ENCODE data around the gene PRDM12. TPM values are rescaled to one million over a fixed set of nuclear protein-coding genes. Genes with fewer than 3 reads are reported as not detected.
A peak's percentile ranks its signal among the peaks of the same experiment; 100 is the strongest.

PRDM12 gene
- total RNA-seq, 4 donors from 2014 or later, result not detected

DNA sequence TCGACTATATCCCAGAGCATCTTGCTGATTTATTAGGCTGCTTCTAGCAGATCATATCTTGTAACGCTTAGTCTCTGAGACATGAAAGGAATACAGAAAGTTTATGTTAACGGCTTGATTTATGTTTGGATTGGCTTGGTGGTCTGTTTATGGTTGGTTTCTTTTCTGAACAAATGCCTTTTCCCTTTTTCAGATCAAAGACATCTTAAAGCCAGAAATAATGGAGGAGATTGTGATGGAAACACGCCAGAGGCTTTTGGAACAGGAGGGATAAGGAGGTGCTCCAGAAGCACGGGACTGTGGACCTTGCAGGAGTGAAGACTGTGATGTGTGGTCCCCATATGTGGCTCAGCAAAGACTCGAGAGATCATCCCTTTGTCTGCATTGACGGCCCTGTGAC is 39.1 kb downstream of the PRDM12 start:
- no peak overlapping the region for H3K4me3 ChIP-seq
- peaks cover 24 to 72% (median 64%) of the 10 kb centered on the region in 4 donors for H3K36me3 ChIP-seq
- H3K27ac ChIP-seq (replicated peaks in 1 of 4), result peak overlapping the region in 2 of 4 donors; percentile 24 to 71
- intact Hi-C loops (cut with DNase I), result loop anchor here (5.0 kb wide), 1 partner anchor 64 kb away; no protein-coding TSS in a partner anchor
- 42% methylated on average over 7 of the region's 7 CpGs for WGBS
- no peaks in the 10 kb centered on the region for H3K9me3 ChIP-seq
- TF ChIP-seq EP300 (IDR thresholded peaks at IDR 0.05) (no peak), POLR2AphosphoS5 (IDR thresholded peaks at IDR 0.05) (no peak), POLR2A (IDR thresholded peaks at IDR 0.05; ENCODE audit: low read depth) (no peak)
- TF ChIP-seq, protein P1, sequence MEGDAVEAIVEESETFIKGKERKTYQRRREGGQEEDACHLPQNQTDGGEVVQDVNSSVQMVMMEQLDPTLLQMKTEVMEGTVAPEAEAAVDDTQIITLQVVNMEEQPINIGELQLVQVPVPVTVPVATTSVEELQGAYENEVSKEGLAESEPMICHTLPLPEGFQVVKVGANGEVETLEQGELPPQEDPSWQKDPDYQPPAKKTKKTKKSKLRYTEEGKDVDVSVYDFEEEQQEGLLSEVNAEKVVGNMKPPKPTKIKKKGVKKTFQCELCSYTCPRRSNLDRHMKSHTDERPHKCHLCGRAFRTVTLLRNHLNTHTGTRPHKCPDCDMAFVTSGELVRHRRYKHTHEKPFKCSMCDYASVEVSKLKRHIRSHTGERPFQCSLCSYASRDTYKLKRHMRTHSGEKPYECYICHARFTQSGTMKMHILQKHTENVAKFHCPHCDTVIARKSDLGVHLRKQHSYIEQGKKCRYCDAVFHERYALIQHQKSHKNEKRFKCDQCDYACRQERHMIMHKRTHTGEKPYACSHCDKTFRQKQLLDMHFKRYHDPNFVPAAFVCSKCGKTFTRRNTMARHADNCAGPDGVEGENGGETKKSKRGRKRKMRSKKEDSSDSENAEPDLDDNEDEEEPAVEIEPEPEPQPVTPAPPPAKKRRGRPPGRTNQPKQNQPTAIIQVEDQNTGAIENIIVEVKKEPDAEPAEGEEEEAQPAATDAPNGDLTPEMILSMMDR (IDR thresholded peaks at IDR 0.05), result no peak
- H3K4me1 ChIP-seq, result peaks cover 14 to 33% (median 28%) of the 10 kb centered on the region in 4 donors
- no peak for DNase-seq (ENCODE audit: extremely low spot score)
- no peaks in the 10 kb centered on the region for H3K27me3 ChIP-seq

DNA sequence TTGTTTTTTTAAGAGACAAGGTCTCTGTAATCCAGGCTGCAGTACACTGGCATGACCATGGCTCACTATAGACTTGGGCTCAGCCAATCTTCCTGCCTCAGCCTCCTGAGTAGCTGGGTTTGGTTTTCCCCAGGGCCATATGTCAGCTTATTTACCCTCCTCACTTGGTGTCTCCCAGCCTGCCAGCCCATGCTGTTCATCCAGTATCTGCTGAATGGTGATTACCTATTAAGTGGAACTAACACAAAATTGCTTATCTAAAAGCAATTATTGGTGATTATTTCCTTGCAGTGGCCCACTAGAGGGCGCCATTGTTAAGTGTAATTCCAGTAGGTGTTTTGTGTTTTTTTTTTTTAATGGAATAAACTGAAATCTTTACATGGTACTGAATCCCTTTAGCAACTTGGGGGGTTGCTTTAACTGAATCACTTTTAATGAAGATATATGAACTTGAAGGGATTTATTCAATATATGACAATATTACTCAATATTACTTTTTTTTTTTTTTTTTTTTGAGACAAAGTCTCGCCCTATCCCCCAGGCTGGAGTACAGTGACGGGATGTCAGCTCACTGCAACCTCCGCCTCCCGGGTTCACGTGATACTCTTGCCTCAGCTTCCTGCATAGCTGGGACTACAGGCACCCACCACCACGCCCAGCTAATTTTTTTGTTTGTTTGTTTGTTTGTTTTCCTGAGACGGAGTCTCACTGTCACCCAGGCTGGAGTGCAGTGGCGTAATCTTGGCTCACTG is 43.0 kb downstream of the PRDM12 start:
- intact Hi-C loops (cut with DNase I), result loop anchor here (2.0 kb wide), 1 partner anchor 155 kb away; no protein-coding TSS in a partner anchor
- TF ChIP-seq, protein P1 (IDR thresholded peaks at IDR 0.05), result peak; percentile 65 to 76 (median 68)
- TF ChIP-seq POLR2AphosphoS5 (IDR thresholded peaks at IDR 0.05), result no peak

DNA sequence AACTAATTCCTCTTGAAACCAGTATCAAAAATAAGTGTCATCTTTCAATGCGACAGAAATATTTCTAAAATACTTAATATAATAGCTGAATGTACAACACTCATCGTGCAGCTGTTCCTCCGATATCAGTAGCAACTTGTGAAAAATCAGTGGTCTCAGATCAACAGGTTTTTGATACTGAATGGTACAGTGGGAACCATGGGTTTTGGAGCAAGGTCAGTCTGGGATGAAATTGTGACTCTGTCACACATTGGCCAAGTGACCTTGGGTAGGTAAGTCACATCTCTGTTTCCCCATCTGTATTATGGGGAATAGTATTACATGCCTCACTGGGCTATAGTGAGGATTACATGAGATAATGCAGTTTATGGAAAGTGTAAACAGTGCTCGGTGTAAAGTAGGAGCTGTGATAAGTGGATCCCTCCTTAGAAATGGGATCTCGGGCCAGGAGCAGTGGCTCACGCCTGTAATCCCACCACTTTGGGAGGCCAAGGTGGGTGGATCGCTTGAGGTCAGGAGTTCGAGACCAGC is 46.5 kb downstream of the PRDM12 start:
- TF ChIP-seq POLR2A (IDR thresholded peaks at IDR 0.05; ENCODE audit: low read depth), result no peak
- TF ChIP-seq POLR2AphosphoS5 (IDR thresholded peaks at IDR 0.05), result no peak
- TF ChIP-seq, protein P1 (IDR thresholded peaks at IDR 0.05), result no peak
- TF ChIP-seq EP300 (IDR thresholded peaks at IDR 0.05), result no peak
- DNase-seq (ENCODE audit: extremely low spot score), result no peak
- Histone ChIP-seq H3K4me3 (no peak overlapping the region), H3K36me3 (no peaks in the 10 kb centered on the region), H3K4me1 (peaks cover 13 to 42% (median 29%) of the 10 kb centered on the region in 4 donors), H3K27me3 (no peaks in the 10 kb centered on the region), H3K9me3 (no peaks in the 10 kb centered on the region), H3K27ac (replicated peaks in 1 of 4) (no peak overlapping the region)
- WGBS, result 87% methylated on average over 8 of the region's 8 CpGs
- intact Hi-C loops (cut with DNase I), result no loop called here

More for the DNA sequence above, 43.0 kb downstream of the PRDM12 start:
- Histone ChIP-seq H3K27me3 (no peaks in the 10 kb centered on the region), H3K36me3 (peaks cover 9 to 33% (median 31%) of the 10 kb centered on the region in 4 donors), H3K9me3 (no peaks in the 10 kb centered on the region), H3K27ac (replicated peaks in 1 of 4) (no peak overlapping the region), H3K4me3 (no peak overlapping the region), H3K4me1 (peaks cover 0 to 16% (median 14%) of the 10 kb centered on the region in 4 donors)
- DNase-seq (ENCODE audit: extremely low spot score), result no peak
- 51% methylated on average over 9 of the region's 9 CpGs for WGBS

DNA sequence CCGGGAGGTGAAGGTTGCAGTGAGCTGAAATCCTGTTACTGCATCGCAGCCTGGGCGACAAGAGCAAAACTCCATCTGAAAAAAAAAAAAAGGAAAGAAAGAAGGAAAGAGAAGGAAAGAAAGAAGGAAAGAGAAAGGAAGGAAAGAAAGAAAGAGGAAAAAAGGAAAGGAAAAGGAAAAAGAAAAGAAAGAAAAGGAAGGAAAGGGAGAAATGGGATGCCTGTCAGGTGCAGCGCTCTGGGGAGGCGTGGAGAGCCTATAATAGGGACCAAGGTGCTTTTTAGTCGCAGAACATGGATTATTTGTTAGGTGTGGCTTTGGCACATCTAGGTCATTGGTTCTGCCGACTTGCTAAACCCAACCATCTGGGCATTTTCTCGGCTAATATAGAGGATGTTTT is 47.1 kb downstream of the PRDM12 start:
- TF ChIP-seq POLR2A (IDR thresholded peaks at IDR 0.05; ENCODE audit: low read depth) (no peak), POLR2AphosphoS5 (IDR thresholded peaks at IDR 0.05) (no peak), EP300 (IDR thresholded peaks at IDR 0.05) (no peak)
- TF ChIP-seq, protein P1 (IDR thresholded peaks at IDR 0.05), result no peak
- no peaks in the 10 kb centered on the region for H3K9me3 ChIP-seq
- H3K27me3 ChIP-seq, result no peaks in the 10 kb centered on the region
- DNase-seq (ENCODE audit: extremely low spot score), result no peak
- peaks cover 19 to 48% (median 35%) of the 10 kb centered on the region in 4 donors for H3K4me1 ChIP-seq
- H3K27ac ChIP-seq (replicated peaks in 1 of 4), result no peak overlapping the region
- H3K36me3 ChIP-seq, result no peaks in the 10 kb centered on the region
- H3K4me3 ChIP-seq, result no peak overlapping the region
- 84% methylated on average over 8 of the region's 8 CpGs for WGBS
- intact Hi-C loops (cut with DNase I), result no loop called here
